Keratinocyte (primary cell): ENCODE data around the gene HMGCS2. TPM values are rescaled to one million over a fixed set of nuclear protein-coding genes. Genes with fewer than 3 reads are reported as not detected.

ENCODE experiments used
- DNase-seq: peaks from one replicate; pipeline ENCODE4 v3.0.0-alpha.2; 2011; ENCODE audit warnings: low read depth, missing footprints, low spot score
- FAIRE-seq: peaks from 2 replicates; lab custom pipeline; 2011; peaks lifted over from hg19 to GRCh38; lab: Jason Lieb, UNC
- H2AFZ ChIP-seq: 2 replicates; pipeline ENCODE4 v1.6.0; 2012; ENCODE audit warnings: low read length, control low read depth, inconsistent platforms; ENCODE audit not compliant: control insufficient read depth
- H3K27ac ChIP-seq: 2 replicates; pipeline ENCODE4 v1.5.1; 2011; ENCODE audit warnings: low read length; ENCODE audit not compliant: control insufficient read depth, insufficient read depth
- H3K27me3 ChIP-seq: 3 replicates; pipeline ENCODE4 v1.6.0; 2011; ENCODE audit warnings: low read length; ENCODE audit not compliant: control insufficient read depth, insufficient read depth; ENCODE audit errors: extremely low read depth
- H3K36me3 ChIP-seq, 2 experiments: 2 replicates in 1 of 2; 3 replicates in 1 of 2; pipeline ENCODE4 v1.5.1; 2011; ENCODE audit warnings: low read length in 2 of 2, mild to moderate bottlenecking in 1 of 2; ENCODE audit not compliant: control insufficient read depth in 2 of 2, insufficient read depth in 2 of 2; ENCODE audit errors: extremely low read depth in 1 of 2
- H3K4me1 ChIP-seq: 3 replicates; pipeline ENCODE4 v1.5.1; 2011; ENCODE audit warnings: low read length; ENCODE audit not compliant: control insufficient read depth, insufficient read depth; ENCODE audit errors: extremely low read depth
- H3K4me2 ChIP-seq: 3 replicates; pipeline ENCODE4 v1.6.0; 2011; ENCODE audit warnings: low read depth, low read length; ENCODE audit not compliant: control insufficient read depth, insufficient read depth; ENCODE audit errors: extremely low read depth
- H3K4me3 ChIP-seq, 3 experiments: fragments of 200-600 bp in 1 of 3; sonication (generic) in 1 of 3; 2 replicates in 2 of 3; 3 replicates in 1 of 3; pipeline ENCODE4 v1.5.1; 2011 to 2016; ENCODE audit warnings: low read length in 3 of 3, mild to moderate bottlenecking in 3 of 3, control low read depth in 2 of 3, inconsistent platforms in 1 of 3, low read depth in 1 of 3, mixed read lengths in 1 of 3, mixed run types in 1 of 3, moderate library complexity in 1 of 3; ENCODE audit not compliant: control insufficient read depth in 2 of 3, insufficient read depth in 2 of 3; ENCODE audit errors: extremely low read depth in 1 of 3
- H3K79me2 ChIP-seq: 2 replicates; pipeline ENCODE4 v1.6.0; 2012; ENCODE audit warnings: low read length; ENCODE audit not compliant: control insufficient read depth, insufficient read depth
- H3K9ac ChIP-seq: 3 replicates; pipeline ENCODE4 v1.6.0; 2011; ENCODE audit warnings: low read length; ENCODE audit not compliant: control insufficient read depth, insufficient read depth; ENCODE audit errors: extremely low read depth
- H3K9me1 ChIP-seq: 3 replicates; pipeline ENCODE4 v1.6.0; 2011; ENCODE audit warnings: low read length; ENCODE audit not compliant: control insufficient read depth, insufficient read depth; ENCODE audit errors: extremely low read depth
- H3K9me3 ChIP-seq: 2 replicates; pipeline ENCODE4 v1.5.1; 2012; ENCODE audit warnings: low read depth, low read length; ENCODE audit not compliant: control insufficient read depth
- H4K20me1 ChIP-seq: 3 replicates; pipeline ENCODE4 v1.6.0; 2011; ENCODE audit warnings: low read length; ENCODE audit not compliant: control insufficient read depth, insufficient read depth; ENCODE audit errors: extremely low read depth
- CTCF ChIP-seq, 3 experiments: IDR thresholded peaks in 1 of 3; conservative IDR thresholded peaks in 1 of 3; optimal IDR thresholded peaks in 1 of 3; 2 replicates in 2 of 3; 3 replicates in 1 of 3; pipeline versions ENCODE3 to v1.5.1; 2011; ENCODE audit warnings: low read length in 3 of 3, mild to moderate bottlenecking in 3 of 3, moderate library complexity in 2 of 3, control low read depth in 1 of 3, inconsistent platforms in 1 of 3; ENCODE audit not compliant: insufficient read depth in 2 of 3; ENCODE audit errors: extremely low read depth in 1 of 3
- EZH2 ChIP-seq: IDR thresholded peaks from one replicate; pipeline ENCODE4 v1.6.1; 2012; ENCODE audit warnings: inconsistent platforms, mild to moderate bottlenecking, low read length, moderate library complexity
- dilution Hi-C: fragments of 300-500 bp; cut with MboI; formaldehyde crosslinking; loops from one replicate; pipeline ENCODE4 v1.7.0; 2020; ENCODE audit warnings: low sequenced_read_pairs; ENCODE audit not compliant: extremely low pct_ligation_motif_present
- polyA plus RNA-seq, 5 experiments: library from polyadenylated mRNA; depleted of rRNA in 3 of 5; stranded (reverse) in 3 of 5; stranded (forward) in 1 of 5; unstranded in 1 of 5; fragments of >200 nt; gene quantifications; 1 replicate in 1 of 5; 2 replicates in 3 of 5; 3 replicates in 1 of 5; pipeline versions ENCODE4 v1.2.1 to v1.2.3, GENCODE V29; 2011 to 2012; ENCODE audit warnings: missing spikeins in 2 of 5, low read depth in 1 of 5, low replicate concordance in 1 of 5

Gene HMGCS2
- polyA plus RNA-seq, 1 donor (not counting 4 experiments of a cell fraction or from before 2014, with no cell fraction given) = not detected

- Histone ChIP-seq H3K4me3 (no peak overlapping the region), H3K36me3 (no peaks in the 10 kb centered on the region), H3K27ac (no peak overlapping the region), H4K20me1 (no peaks in the 10 kb centered on the region), H2AFZ (no peak overlapping the region), H3K9me1 (no peaks in the 10 kb centered on the region), H3K9ac (no peak overlapping the region), H3K4me1 (no peaks in the 10 kb centered on the region), H3K79me2 (no peaks in the 10 kb centered on the region), H3K27me3 (no peaks in the 10 kb centered on the region), H3K4me2 (no peak overlapping the region), H3K9me3 (no peaks in the 10 kb centered on the region)
- TF ChIP-seq CTCF (optimal IDR thresholded peaks at IDR 0.05 in 1 of 3, IDR thresholded peaks at IDR 0.05 in 1 of 3, conservative IDR thresholded peaks at IDR 0.05 in 1 of 3; ENCODE audit: extremely low read depth in 1 of 3, insufficient read depth in 2 of 3, low read length in 3 of 3) = no peak
- TF ChIP-seq EZH2 = no peak
- no peak for DNase-seq
- FAIRE-seq = no peak
- dilution Hi-C loops = no loop called here
Measured at GRCh38 chr1:119794230-119794875, 25.6 kb upstream of the HMGCS2 start.

DNA sequence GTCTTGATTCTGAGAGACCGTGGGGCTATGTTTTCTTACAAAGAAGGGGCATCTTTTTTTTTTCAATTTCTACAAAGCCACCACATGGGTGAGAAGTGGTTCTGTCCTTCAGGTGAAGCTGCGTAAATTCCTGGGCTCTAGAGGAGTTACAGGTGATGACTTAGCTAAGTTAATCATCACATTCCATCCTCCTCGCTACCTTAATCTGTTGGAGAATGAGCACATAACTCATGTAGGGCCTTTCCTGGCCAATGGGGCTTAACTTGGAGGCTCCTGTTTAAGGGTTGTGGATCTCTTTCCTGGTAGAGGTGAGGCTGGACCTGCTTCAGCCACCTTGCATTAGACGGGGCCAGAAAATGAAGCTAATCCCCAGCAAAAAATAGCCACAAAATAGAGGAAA, 22.7 kb upstream of the HMGCS2 start:
- DNase-seq (no peak), FAIRE-seq (no peak)
- Histone ChIP-seq H3K27ac (no peak overlapping the region), H3K27me3 (no peaks in the 10 kb centered on the region), H3K4me2 (no peak overlapping the region), H3K9me3 (no peaks in the 10 kb centered on the region), H3K4me3 (no peak overlapping the region), H3K9me1 (no peaks in the 10 kb centered on the region), H2AFZ (no peak overlapping the region), H3K4me1 (peaks cover 7% of the 10 kb centered on the region), H3K79me2 (no peaks in the 10 kb centered on the region), H3K36me3 (no peaks in the 10 kb centered on the region), H3K9ac (no peak overlapping the region), H4K20me1 (no peaks in the 10 kb centered on the region)
- dilution Hi-C loops = no loop called here
- TF ChIP-seq CTCF (optimal IDR thresholded peaks at IDR 0.05 in 1 of 3, IDR thresholded peaks at IDR 0.05 in 1 of 3, conservative IDR thresholded peaks at IDR 0.05 in 1 of 3; ENCODE audit: extremely low read depth in 1 of 3, insufficient read depth in 2 of 3, low read length in 3 of 3) (no peak), EZH2 (no peak)
